Mucosa of gallbladder (tissue), 1 donor: ENCODE measurements around the gene ZEB1. TPM values are rescaled to one million over a fixed set of nuclear protein-coding genes. Genes with fewer than 3 reads are reported as not detected.

Experiments
- DNase-seq: peaks from one replicate; pipeline ENCODE4 v3.0.0-alpha.2; 2020; ENCODE audit warnings: low spot score
- total RNA-seq: library from RNA; stranded (reverse); gene quantifications from one replicate; pipeline ENCODE4 v1.2.1, GENCODE V29; 2021
- donor health status: DM: no; HTN: no; CAD: no.

The ZEB1 gene
- total RNA-seq, result 52.5 TPM

- peak; percentile 90 for DNase-seq
Measured at GRCh38 chr10:31318854-31319601, at the start of gene ZEB1. Gene ZEB1, plus strand, starts transcription at chr10:31319216. Its CDS starts 19 bp downstream, at chr10:31319235.

DNA sequence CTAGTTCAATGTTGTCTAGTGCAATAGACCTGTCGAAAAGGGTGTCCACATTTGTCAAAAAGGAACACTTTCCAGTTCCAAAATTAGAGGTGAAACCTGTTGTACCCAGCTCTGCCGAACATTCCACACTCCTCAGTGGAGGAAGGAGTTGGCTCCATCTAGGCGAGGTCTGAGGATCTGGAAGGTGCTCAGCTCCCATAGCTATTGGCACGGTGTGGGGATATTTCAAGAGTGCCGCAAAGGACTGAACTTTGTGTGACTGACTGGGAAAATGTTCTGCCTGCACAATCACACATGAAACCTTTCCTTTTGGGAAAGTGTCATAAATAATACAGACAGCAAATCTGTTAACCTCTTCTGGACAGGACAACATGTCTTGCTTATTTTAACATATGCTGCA, 48.1 kb upstream of the ZEB1 start:
- DNase-seq, result no peak

GRCh38 chr10:31272841-31273240, 46.2 kb upstream of the ZEB1 start:
- DNase-seq, result no peak

- no peak for DNase-seq
Measured at GRCh38 chr10:31273789-31274188, 45.2 kb upstream of the ZEB1 start.

DNA sequence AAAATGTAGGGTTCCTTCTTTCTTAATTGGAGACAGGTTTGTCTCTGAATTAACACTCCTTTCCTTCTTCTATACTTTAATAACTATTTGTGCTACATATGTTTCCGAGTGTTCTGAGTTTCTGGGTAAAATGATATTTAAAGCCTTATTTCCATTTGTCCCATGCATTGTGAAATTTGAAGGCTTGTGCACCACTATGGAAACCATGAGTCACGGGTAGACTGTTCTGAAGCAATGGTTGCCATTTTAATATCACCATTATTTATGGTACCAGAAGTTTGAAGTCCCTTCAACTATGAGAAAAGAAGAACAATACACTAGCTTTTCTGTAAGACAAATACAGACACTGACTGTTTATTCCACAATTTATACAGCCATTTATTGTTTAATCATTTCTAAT, 44.7 kb upstream of the ZEB1 start:
- DNase-seq, result no peak

GRCh38 chr10:31278279-31278941, 40.6 kb upstream of the ZEB1 start:
- no peak for DNase-seq

GRCh38 chr10:31280972-31281371, 38.0 kb upstream of the ZEB1 start:
- no peak for DNase-seq

DNA sequence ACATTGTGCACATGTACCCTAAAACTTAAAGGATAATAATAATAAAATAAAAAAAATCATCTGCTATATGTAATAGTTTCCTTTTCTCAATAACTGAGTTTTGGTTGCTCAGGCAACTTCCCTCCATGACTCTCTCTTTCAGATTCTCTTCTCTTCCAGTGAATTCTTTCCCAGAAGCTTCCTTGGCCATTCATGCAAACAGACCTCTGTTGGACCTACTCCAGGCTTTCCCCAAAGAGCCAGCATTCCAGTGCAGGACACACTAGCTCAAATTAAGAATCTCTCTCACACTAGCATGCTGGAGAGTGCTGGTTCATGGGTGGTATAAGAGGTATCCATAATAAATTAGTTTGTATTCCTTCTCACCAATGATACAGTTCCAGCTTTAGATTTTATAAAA, 31.0 kb upstream of the ZEB1 start:
- no peak for DNase-seq

GRCh38 chr10:31288962-31289361, 30.1 kb upstream of the ZEB1 start:
- DNase-seq, result no peak

GRCh38 chr10:31290386-31290785, 28.6 kb upstream of the ZEB1 start:
- DNase-seq, result no peak

DNA sequence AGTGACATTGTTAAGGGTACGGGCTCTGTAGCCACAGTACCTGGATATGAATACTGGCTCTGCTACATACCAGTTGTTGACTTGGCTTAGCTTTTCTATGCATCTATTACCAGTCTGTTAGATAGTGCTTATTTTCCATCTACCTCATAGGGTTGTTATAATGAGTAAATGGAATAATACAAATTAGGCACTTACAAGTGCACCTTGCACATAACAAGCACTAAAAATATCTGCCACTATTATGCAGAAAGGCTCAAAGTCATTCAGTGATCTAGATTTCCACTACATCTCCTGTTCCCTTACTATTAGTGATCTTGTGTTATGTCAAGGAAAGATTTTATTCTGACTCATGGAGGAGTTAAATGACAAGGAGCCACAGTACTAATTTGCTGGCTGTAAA, 27.9 kb upstream of the ZEB1 start:
- no peak for DNase-seq

- DNase-seq, result no peak
Measured at GRCh38 chr10:31294558-31294957, 24.5 kb upstream of the ZEB1 start.

DNA sequence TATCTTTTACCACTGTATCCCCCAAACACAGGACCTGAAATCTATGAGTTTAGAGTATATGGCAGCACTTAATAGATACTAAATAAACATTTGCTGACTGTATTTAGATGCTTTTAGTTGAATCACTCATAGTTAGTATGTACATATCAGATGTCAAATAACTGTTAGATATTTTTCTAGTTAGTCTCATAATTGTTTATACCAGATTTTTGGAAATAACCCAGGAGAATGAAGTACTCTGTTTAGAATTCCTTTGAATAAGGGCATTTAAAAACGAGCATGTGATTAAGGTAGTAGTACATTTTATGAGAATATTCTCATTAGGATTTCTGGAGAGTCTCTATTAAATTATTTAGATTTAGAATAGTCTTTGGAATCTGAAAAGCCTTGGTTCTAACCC, 22.3 kb upstream of the ZEB1 start:
- DNase-seq, result no peak

DNA sequence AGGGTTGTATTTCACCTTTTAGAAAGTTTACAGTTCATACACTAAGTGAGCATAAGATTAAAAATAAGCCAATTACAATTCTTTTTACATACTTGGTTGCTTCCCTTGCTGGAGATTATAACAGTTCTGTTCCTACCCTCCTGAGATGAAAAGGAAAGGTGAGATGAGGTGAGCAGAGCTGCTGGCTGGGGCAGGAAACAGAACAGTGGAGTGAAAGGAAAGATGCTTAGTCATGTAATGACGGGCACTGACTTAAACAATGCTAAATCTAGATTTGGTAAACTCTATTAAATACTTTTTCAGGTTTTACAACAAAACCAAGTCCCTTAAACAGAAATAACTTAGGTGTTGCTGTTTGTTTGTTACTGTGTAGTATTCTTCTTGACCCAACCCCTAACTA, 19.9 kb upstream of the ZEB1 start:
- no peak for DNase-seq

DNA sequence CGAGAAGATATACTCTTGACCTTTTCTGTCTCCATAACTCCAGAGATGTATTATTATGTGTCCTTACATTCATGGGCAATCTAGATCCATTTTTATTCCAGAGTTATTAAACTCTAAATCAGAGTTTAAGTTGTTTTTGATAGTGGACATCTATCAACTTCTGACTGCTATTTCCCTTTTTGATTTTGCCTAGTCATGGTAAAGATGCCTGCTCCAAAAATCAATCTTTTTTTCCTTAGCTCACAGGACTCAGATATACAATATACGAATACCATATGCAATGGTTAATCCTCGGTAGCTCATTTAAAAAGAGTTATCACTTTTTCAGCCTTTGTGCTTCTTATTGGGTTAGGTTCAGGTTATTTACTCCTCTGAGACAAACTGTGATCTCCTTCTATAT, 15.8 kb upstream of the ZEB1 start:
- DNase-seq, result no peak

DNA sequence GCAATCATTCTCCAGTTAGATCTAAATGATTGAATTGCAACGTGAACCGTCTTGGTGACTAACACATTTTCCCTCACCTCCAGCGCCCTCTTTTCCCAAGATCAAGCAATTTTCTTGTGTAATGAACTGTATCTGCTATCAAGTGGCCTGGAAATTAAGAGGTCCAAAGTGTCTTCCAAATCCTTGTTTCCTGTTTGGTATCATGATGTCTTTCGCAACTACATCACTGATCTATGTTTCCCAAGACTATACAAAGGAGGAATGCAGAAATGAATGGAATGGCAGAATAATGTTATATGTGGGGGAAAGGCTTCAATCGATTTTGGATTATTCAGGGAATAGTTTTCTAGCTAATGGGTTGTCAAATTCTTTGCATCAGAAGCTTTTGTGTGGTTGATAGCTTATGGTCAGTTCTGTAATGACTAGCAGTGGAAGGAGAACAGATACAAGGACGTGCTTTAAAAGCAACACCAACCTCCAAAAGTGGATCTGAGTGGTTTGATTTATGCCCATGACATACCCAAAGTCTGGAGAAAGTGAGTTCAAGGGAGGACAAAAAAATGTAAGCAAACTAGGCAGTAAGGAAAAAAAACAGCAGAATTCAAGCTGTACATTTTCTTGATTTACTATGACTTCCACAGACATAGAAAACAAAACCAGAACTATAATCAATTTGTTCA, 14.6 kb upstream of the ZEB1 start:
- no peak for DNase-seq

DNA sequence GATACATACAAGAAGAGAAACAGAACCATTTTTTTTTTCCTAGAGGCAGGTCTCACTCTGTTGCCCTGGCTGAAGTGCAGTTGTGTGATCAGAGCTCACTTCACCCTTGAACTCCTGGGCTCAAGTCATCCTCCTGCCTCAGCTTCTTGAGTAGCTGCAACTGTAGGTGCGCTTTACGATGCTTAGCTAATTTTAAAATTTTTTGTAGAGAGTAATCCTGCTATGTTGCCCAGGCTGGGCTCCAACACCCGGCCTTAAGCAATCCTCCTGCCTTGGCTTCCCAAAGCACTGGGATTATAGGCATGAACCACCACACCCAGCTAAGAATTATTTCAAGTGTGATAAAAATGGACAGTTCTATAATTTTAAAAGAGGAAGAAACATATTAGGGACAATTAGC, 5.6 kb upstream of the ZEB1 start:
- no peak for DNase-seq

DNA sequence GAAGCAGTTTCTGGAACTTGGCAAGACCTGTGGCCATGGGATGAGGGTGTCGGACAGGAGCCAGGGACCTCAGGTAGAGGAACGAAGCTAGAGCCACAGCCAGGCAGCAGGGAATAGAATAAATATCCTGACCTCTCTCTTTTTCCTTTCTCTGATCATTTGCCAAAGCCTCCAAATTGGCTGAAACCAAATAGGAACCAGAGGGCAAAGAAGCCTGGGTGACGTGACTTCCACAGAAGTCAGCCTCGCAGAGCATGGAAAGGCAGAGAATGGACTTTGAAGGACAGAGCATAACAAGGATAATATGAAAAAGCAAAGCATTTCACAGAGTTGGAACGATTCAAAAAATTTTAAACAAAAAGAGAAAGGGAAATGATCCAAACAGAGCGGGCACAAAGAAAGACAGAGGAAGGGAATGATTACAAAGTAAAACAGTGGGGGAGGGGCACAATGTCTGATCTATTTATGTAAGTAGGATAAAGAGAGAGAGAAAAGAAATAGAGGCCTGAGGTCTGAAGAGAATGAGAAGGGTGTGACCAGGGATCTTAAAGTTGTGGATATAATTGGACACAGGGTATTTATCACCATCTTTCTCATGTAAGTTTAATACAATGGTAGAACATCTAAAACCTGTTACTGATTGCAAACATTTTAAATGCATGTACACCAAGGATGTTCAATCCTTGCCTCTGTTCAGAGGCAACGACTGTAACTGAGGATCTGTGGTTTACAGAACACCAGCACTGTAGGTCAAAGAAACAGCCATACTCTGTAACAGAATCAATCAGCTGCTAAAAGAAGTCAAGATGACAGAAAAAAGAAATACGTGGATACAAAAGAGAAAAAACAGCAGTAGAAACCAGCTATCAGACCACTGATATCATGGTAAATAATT, 4.5 kb upstream of the ZEB1 start:
- no peak for DNase-seq

DNA sequence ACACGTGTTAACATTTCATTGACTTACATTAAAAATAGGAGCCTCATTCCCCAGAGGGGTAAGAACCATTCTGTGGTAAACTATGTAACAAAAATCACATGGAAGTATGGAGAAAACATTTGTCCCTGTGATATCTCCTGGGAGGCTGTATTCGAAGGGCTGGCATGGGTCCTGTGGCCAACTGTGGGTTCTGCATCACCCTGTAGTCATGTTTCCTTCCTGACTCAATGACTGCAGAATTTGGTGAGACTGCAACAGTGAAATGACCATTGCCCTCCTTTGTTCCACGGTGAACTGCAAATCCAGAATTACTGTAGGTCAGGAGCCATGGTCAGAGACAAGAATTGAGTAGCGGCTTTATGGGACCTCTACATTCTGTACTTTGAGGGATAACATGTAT, 3.6 kb upstream of the ZEB1 start:
- no peak for DNase-seq

DNA sequence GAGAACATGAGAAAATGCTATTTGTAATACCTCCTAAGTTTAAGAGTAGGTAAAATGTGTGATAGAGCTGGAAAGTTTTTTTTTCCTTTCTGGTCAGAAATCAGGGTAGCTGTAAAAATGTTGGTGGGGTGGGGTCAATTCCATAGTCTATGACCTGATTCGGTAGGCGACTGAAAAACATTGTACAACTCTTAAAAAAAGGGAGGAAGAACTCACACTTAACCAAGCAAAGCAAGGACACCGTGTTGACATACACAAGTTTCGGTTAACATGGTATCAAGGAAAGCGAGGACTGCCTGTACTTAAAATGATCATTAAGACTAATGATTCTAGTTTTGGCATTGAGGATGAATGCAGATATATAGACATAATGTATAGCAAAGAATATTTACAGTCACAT, 1.8 kb upstream of the ZEB1 start:
- DNase-seq, result no peak

DNA sequence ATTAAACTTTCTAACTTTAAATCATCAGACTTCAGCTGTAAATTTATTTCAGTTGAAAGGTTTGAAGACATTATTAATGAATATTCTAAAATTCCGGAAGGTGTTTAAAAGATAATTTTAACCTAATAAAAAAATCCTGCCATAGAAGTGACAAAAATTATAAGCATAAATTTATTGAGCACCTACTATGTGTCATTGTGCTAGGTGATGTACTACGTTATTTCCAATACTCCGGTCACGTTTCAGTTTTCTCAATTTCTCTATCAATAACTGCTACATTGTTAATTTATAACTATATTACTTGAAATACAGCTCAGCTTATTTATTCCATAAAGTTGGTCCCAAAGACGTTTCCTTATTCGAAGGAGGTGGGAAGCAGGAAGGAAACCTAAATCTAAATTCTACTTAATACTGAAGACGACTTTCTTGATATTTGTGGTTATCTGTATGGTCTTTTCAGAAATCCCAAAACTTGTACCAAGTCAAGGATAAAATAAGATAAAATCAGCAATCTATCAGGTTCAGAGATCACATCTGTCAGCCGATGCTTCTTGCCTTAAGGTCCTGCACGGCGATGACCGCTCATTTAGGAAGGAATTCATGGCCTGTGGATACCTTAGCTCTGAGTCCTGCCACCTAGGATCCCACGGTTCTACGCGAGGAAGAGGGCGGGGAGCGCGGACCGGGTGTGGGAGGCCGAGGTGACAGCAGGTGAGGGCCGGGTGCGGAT, 1.2 kb upstream of the ZEB1 start:
- DNase-seq, result no peak
